T-helper 1 cell (primary cell): ENCODE results near the gene MAPKAP1.

Experiments
- DNase-seq, 5 donors: peaks; one replicate each; pipeline ENCODE4 v3.0.0-alpha.2; 2012 to 2020
- total RNA-seq, 4 donors: gene quantifications; one replicate each; lab custom pipeline; 2026; lab: John Stamatoyannopoulos, UW

Gene MAPKAP1
- total RNA-seq = 67.1 to 81.9 (median 77.0) reads per million in 4 donors

- peak; percentile 83 to 95 (median 88) for DNase-seq
Measured at GRCh38 chr9:125706651-125707471, at the start of gene MAPKAP1. TSS of gene MAPKAP1 (minus strand) at chr9:125707208. CDS start at chr9:125672574, 34,634 bp downstream.

- DNase-seq = no peak
Measured at GRCh38 chr9:125756518-125756917, 49.5 kb upstream of the MAPKAP1 start.

GRCh38 chr9:125755340-125755739 is 48.3 kb upstream of the MAPKAP1 start:
- no peak for DNase-seq

- DNase-seq = no peak
Measured at GRCh38 chr9:125754096-125754495, 47.1 kb upstream of the MAPKAP1 start.

GRCh38 chr9:125752070-125752628 is 45.1 kb upstream of the MAPKAP1 start:
- DNase-seq = no peak

- no peak for DNase-seq
Measured at GRCh38 chr9:125750627-125751011, 43.6 kb upstream of the MAPKAP1 start.

GRCh38 chr9:125749951-125750626 is 43.1 kb upstream of the MAPKAP1 start:
- DNase-seq = no peak

GRCh38 chr9:125749287-125749935 is 42.4 kb upstream of the MAPKAP1 start:
- DNase-seq = no peak

GRCh38 chr9:125748446-125749099 is 41.6 kb upstream of the MAPKAP1 start:
- DNase-seq = no peak

- peak; percentile 19 to 29 (median 22) for DNase-seq
Measured at GRCh38 chr9:125747765-125748445, 40.9 kb upstream of the MAPKAP1 start.

GRCh38 chr9:125747053-125747764 is 40.2 kb upstream of the MAPKAP1 start, which contains the start of gene PBX3:
TSS of gene PBX3 (plus strand) at chr9:125747373.
- peak; percentile 39 to 64 (median 44) for DNase-seq

GRCh38 chr9:125746774-125747052 is 39.7 kb upstream of the MAPKAP1 start:
- DNase-seq = no peak

GRCh38 chr9:125746017-125746773 is 39.2 kb upstream of the MAPKAP1 start:
- DNase-seq = peak; percentile 83 to 96 (median 88)

- DNase-seq = no peak
Measured at GRCh38 chr9:125745682-125746016, 38.6 kb upstream of the MAPKAP1 start.

- DNase-seq = no peak
Measured at GRCh38 chr9:125745018-125745417, 38.0 kb upstream of the MAPKAP1 start.

- no peak for DNase-seq
Measured at GRCh38 chr9:125744616-125745015, 37.6 kb upstream of the MAPKAP1 start.

- no peak for DNase-seq
Measured at GRCh38 chr9:125743682-125744428, 36.8 kb upstream of the MAPKAP1 start.

- DNase-seq = no peak
Measured at GRCh38 chr9:125742657-125743056, 35.6 kb upstream of the MAPKAP1 start.

- DNase-seq = no peak
Measured at GRCh38 chr9:125739436-125739835, 32.4 kb upstream of the MAPKAP1 start.

GRCh38 chr9:125732562-125732961 is 25.6 kb upstream of the MAPKAP1 start:
- no peak for DNase-seq
